ENCODE data around the gene MCM3AP. TPM values are rescaled to one million over a fixed set of nuclear protein-coding genes. Genes with fewer than 3 reads are reported as not detected.
A peak's percentile ranks its signal among the peaks of the same experiment; 100 is the strongest.

The MCM3AP gene
- 75.9 and 115 TPM in 2 replicates for total RNA-seq (2014; rRNA removed; shearing (Covaris generic))

GRCh38 chr21:46285206-46285661 is at the start of gene MCM3AP:
Gene MCM3AP, minus strand, starts transcription at chr21:46285611. Its CDS starts 325 bp downstream, at chr21:46285286.
- DNase-seq (ENCODE audit: low spot score), result peak; percentile 7

- DNase-seq (ENCODE audit: low spot score), result no peak
Measured at GRCh38 chr21:46334351-46335140, 49.1 kb upstream of the MCM3AP start.

GRCh38 chr21:46329796-46330195 is 44.4 kb upstream of the MCM3AP start:
- no peak for DNase-seq (ENCODE audit: low spot score)

GRCh38 chr21:46328151-46328550 is 42.7 kb upstream of the MCM3AP start:
- DNase-seq (ENCODE audit: low spot score), result no peak

GRCh38 chr21:46327711-46328110 is 42.3 kb upstream of the MCM3AP start:
- DNase-seq (ENCODE audit: low spot score), result no peak

- DNase-seq (ENCODE audit: low spot score), result peak; percentile 21
Measured at GRCh38 chr21:46326110-46326703, 40.8 kb upstream of the MCM3AP start.

GRCh38 chr21:46325073-46325912 is 39.9 kb upstream of the MCM3AP start:
- DNase-seq (ENCODE audit: low spot score), result peak; percentile 45

- DNase-seq (ENCODE audit: low spot score), result peak; percentile 70
Measured at GRCh38 chr21:46324390-46325072, 39.1 kb upstream of the MCM3AP start.

- DNase-seq (ENCODE audit: low spot score), result peak; percentile 92
Measured at GRCh38 chr21:46323710-46324389, 38.4 kb upstream of the MCM3AP start, which contains the start of the genes C21orf58 and PCNT. Gene C21orf58, minus strand, starts transcription at chr21:46323870. Its CDS starts 1,132 bp downstream, at chr21:46322738. Gene PCNT, plus strand, starts transcription at chr21:46324156. Its CDS starts 73 bp downstream, at chr21:46324229.

- peak; percentile 11 for DNase-seq (ENCODE audit: low spot score)
Measured at GRCh38 chr21:46323227-46323709, 37.9 kb upstream of the MCM3AP start.

- DNase-seq (ENCODE audit: low spot score), result no peak
Measured at GRCh38 chr21:46322351-46323226, 37.2 kb upstream of the MCM3AP start.

GRCh38 chr21:46320331-46320801 is 35.0 kb upstream of the MCM3AP start:
- DNase-seq (ENCODE audit: low spot score), result no peak

GRCh38 chr21:46319186-46319585 is 33.8 kb upstream of the MCM3AP start:
- no peak for DNase-seq (ENCODE audit: low spot score)

- no peak for DNase-seq (ENCODE audit: low spot score)
Measured at GRCh38 chr21:46318464-46318845, 33.0 kb upstream of the MCM3AP start.

GRCh38 chr21:46317710-46318463 is 32.5 kb upstream of the MCM3AP start:
- peak; percentile 29 for DNase-seq (ENCODE audit: low spot score)

GRCh38 chr21:46316708-46317324 is 31.4 kb upstream of the MCM3AP start:
- DNase-seq (ENCODE audit: low spot score), result no peak

GRCh38 chr21:46314441-46315020 is 29.1 kb upstream of the MCM3AP start:
- no peak for DNase-seq (ENCODE audit: low spot score)

GRCh38 chr21:46312949-46313348 is 27.5 kb upstream of the MCM3AP start:
- no peak for DNase-seq (ENCODE audit: low spot score)

Measured in HT-29 (cell line).